PC-3 (cell line): Measurements from ENCODE around the gene PHPT1.
"Not testable (repeated sequence)": the region's sequence is repeated elsewhere in the genome, so short reads cannot be mapped to it uniquely, and the experiment has no call there.

Source experiments
- EZH2 ChIP-seq: fragments of 300-600 bp; sonication (generic); IDR thresholded peaks from one replicate; pipeline ENCODE4 v1.6.1; 2017; ENCODE audit warnings: antibody characterized with exemption, mild to moderate bottlenecking, low read length; ENCODE audit not compliant: unreplicated experiment
- TF ChIP-seq, protein P1 (sequence below): fragments of 300-600 bp; sonication (generic); conservative IDR thresholded peaks from 2 replicates; pipeline ENCODE4 v1.5.1; 2017; ENCODE audit warnings: antibody characterized with exemption, low read depth, mild to moderate bottlenecking, low read length

DNA sequence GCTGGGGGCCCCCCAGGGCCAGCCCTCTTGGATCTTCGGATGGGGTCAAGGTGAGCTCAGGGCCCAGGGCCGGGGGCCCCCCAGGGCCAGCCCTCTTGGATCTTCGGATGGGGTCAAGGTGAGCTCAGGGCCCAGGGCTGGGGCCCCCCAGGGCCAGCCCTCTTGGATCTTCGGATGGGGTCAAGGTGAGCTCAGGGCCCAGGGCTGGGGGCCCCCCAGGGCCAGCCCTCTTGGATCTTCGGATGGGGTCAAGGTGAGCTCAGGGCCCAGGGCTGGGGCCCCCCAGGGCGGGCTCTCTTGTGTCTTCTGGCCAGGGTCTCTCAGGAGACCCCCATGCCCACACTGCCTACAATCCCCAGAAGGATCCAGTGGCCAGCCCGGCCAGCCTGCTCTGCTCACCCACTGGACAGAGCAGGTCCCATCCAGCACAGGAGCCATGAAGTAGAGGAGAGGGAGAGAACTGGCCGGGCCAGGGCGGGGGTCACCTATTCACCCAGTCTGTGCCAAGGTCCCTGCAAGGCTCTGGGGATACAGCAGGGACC, 46.1 kb upstream of the PHPT1 start:
- TF ChIP-seq, protein P1, sequence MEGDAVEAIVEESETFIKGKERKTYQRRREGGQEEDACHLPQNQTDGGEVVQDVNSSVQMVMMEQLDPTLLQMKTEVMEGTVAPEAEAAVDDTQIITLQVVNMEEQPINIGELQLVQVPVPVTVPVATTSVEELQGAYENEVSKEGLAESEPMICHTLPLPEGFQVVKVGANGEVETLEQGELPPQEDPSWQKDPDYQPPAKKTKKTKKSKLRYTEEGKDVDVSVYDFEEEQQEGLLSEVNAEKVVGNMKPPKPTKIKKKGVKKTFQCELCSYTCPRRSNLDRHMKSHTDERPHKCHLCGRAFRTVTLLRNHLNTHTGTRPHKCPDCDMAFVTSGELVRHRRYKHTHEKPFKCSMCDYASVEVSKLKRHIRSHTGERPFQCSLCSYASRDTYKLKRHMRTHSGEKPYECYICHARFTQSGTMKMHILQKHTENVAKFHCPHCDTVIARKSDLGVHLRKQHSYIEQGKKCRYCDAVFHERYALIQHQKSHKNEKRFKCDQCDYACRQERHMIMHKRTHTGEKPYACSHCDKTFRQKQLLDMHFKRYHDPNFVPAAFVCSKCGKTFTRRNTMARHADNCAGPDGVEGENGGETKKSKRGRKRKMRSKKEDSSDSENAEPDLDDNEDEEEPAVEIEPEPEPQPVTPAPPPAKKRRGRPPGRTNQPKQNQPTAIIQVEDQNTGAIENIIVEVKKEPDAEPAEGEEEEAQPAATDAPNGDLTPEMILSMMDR: not testable (repeated sequence)
- not testable (repeated sequence) for TF ChIP-seq EZH2
